Gastroesophageal sphincter (tissue), 4 donors: Measurements from ENCODE around the gene GOLGA6L10. TPM values are rescaled to one million over a fixed set of nuclear protein-coding genes. Genes with fewer than 3 reads are reported as not detected.

Source experiments
- ATAC-seq: fragments of 150-250 bp; one replicate; pipeline ENCODE4 v1.9.1; 2016; ENCODE audit warnings: mild to moderate bottlenecking, moderate library complexity
- H3K27ac ChIP-seq, 4 donors: fragments of 200-600 bp; sonication (generic) in 3 of 4; 1 replicate in 3 of 4; 2 replicates in 1 of 4; pipeline ENCODE4 v1.5.1; 2016 to 2019
- H3K27me3 ChIP-seq: fragments of 200-600 bp; sonication (generic); one replicate; pipeline ENCODE4 v1.5.1; 2019
- H3K36me3 ChIP-seq, 2 donors: fragments of 200-600 bp; sonication (generic); one replicate each; pipeline ENCODE4 v1.5.1; 2019; ENCODE audit warnings: control low read depth in 1 of 2
- H3K4me1 ChIP-seq, 3 donors: fragments of 200-600 bp; sonication (generic); 1 replicate in 2 of 3; 2 replicates in 1 of 3; pipeline ENCODE4 v1.5.1; 2016 to 2019; ENCODE audit warnings: control low read depth in 2 of 3
- H3K4me3 ChIP-seq, 2 donors: fragments of 200-600 bp; sonication (generic); one replicate each; pipeline ENCODE4 v1.5.1; 2019; ENCODE audit warnings: mild to moderate bottlenecking in 1 of 2, moderate library complexity in 1 of 2
- H3K9me3 ChIP-seq, 3 donors: fragments of 200-600 bp; sonication (generic); one replicate each; pipeline ENCODE4 v1.5.1; 2017 to 2019; ENCODE audit warnings: control low read depth in 2 of 3
- EP300 ChIP-seq: sonication (generic); formaldehyde crosslinking; IDR thresholded peaks from one replicate; pipeline ENCODE4 v1.6.1; 2017; ENCODE audit warnings: antibody characterized with exemption, mild to moderate bottlenecking
- POLR2A ChIP-seq, 2 donors: fragments of 450-650 bp; IDR thresholded peaks; one replicate each; pipeline ENCODE4 v1.6.1; 2017; ENCODE audit warnings: antibody characterized with exemption in 2 of 2, mild to moderate bottlenecking in 2 of 2, moderate library complexity in 1 of 2
- POLR2AphosphoS5 ChIP-seq: sonication (generic); formaldehyde crosslinking; IDR thresholded peaks from one replicate; pipeline ENCODE4 v1.6.1; 2017; ENCODE audit warnings: antibody characterized with exemption
- WGBS, 2 donors: methylation state at CpG; one replicate each; pipeline ENCODE4 v1.1.5; 2018; ENCODE audit warnings: low coverage in 1 of 2; 5-methylcytosine and 5-hydroxymethylcytosine counted together
- total RNA-seq, 4 donors: library from RNA; depleted of rRNA; stranded (reverse); fragments of >200 nt; gene quantifications; one replicate each; pipeline ENCODE4 v1.1.0, GENCODE V29; 2016
- TF ChIP-seq, protein P1 (sequence below), 4 experiments: fragments of 200-600 bp in 2 of 4; fragments of 450-650 bp in 2 of 4; sonication (generic) in 1 of 4; IDR thresholded peaks; one replicate each; pipeline ENCODE4 v1.5.1; 2017 to 2019; ENCODE audit warnings: antibody characterized with exemption in 4 of 4, mild to moderate bottlenecking in 2 of 4, moderate library complexity in 2 of 4

Gene GOLGA6L10
- total RNA-seq, 4 donors from 2014 or later, result 0.15 to 1.2 (median 0.87) TPM

DNA sequence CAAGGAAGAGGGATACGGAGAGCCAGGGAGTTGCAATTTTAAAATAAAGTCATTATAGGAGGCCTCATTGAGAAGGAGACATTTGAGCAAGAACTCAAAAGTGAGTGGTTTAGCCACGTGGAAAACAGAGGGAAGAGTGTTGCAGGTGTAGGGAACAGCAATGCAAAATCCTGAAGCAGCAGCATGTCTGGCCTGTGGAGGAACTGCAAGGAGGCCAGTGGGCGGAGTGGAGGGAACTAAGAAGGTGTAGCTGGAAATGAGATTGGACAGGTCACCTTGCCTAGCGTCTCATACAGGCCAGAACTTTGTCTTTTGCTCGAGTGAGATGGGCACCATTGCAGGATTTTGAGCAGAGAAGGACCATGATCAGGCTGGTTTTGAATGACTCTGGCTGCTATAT is 51.7 kb downstream of the GOLGA6L10 start:
- Histone ChIP-seq H3K36me3 (no peaks in the 10 kb centered on the region), H3K27me3 (peaks cover 10% of the 10 kb centered on the region), H3K9me3 (no peaks in the 10 kb centered on the region), H3K4me1 (no peaks in the 10 kb centered on the region), H3K4me3 (no peak overlapping the region), H3K27ac (no peak overlapping the region)
- no peak for ATAC-seq
- WGBS, 2 donors, result 92% methylated on average over 5 of the region's 5 CpGs
- no peak for TF ChIP-seq POLR2A (IDR thresholded peaks at IDR 0.05)
- TF ChIP-seq, protein P1, sequence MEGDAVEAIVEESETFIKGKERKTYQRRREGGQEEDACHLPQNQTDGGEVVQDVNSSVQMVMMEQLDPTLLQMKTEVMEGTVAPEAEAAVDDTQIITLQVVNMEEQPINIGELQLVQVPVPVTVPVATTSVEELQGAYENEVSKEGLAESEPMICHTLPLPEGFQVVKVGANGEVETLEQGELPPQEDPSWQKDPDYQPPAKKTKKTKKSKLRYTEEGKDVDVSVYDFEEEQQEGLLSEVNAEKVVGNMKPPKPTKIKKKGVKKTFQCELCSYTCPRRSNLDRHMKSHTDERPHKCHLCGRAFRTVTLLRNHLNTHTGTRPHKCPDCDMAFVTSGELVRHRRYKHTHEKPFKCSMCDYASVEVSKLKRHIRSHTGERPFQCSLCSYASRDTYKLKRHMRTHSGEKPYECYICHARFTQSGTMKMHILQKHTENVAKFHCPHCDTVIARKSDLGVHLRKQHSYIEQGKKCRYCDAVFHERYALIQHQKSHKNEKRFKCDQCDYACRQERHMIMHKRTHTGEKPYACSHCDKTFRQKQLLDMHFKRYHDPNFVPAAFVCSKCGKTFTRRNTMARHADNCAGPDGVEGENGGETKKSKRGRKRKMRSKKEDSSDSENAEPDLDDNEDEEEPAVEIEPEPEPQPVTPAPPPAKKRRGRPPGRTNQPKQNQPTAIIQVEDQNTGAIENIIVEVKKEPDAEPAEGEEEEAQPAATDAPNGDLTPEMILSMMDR (IDR thresholded peaks at IDR 0.05), result no peak
- TF ChIP-seq POLR2AphosphoS5, result no peak
- TF ChIP-seq EP300, result no peak

DNA sequence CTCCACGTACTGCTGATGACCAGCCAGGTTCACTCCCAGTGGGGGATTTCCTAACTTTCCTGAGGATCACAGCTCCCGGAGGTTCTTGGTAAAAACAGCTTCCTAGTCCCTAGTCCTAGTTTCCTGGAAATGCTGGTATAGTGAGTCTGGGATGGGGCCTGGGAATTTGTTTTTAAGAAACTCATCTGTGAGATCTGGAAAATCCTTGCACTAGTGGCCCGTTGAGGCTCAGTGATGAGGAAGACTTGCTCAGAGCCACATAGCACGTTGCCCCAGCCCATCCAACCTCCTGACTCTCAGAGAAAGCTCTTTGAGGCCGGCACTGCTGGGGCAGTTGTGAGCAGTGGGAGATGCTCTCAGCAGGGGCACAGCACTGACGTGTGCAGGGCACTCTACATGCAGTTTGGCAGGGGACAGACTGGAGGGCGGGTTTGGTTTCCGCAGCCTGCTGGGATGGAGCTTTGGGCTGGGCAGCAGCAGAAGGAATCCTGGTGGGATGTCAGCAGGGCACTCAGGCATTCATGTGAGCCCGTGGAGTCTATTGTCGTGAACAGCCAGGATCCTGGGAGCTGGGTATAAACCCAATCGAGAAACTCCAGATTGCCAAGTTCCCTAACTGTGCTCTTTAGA is 55.1 kb downstream of the GOLGA6L10 start:
- Histone ChIP-seq H3K9me3 (peaks cover 0 to 7% (median 0%) of the 10 kb centered on the region in 3 donors), H3K27ac (no peak overlapping the region), H3K4me1 (no peaks in the 10 kb centered on the region), H3K4me3 (no peak overlapping the region), H3K27me3 (peaks cover 10% of the 10 kb centered on the region), H3K36me3 (no peaks in the 10 kb centered on the region)
- no peak for ATAC-seq
- no peak for TF ChIP-seq POLR2A (IDR thresholded peaks at IDR 0.05)
- no peak for TF ChIP-seq POLR2AphosphoS5
- TF ChIP-seq EP300, result no peak
- TF ChIP-seq, protein P1 (IDR thresholded peaks at IDR 0.05), result no peak
- WGBS, 2 donors, result 93% methylated on average over 2 of the region's 11 CpGs; no CpG with 5 or more reads in 1 of the 2 donors

DNA sequence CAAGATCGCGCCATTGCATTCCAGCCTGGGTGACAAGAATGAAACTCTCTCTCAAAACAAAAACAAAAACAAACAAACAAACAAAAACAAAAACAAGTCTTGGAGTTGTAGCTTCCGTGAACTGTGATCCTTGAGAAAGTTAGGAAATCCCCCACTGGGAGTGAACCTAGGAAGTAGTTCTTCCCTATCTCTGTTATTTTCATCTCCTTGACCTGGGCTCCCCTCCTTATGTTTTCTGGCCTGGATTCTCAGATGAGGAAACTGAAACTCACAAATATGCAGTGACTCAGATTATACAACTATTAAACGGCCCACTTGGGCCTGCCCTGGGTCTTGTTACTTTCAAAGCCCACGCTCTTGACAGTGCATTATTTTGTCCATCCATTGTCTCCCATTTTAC is 57.0 kb downstream of the GOLGA6L10 start:
- no peak overlapping the region for H3K4me3 ChIP-seq
- H3K9me3 ChIP-seq, result peaks cover 0 to 8% (median 0%) of the 10 kb centered on the region in 3 donors
- TF ChIP-seq, protein P1 (IDR thresholded peaks at IDR 0.05), result no peak
- TF ChIP-seq POLR2A (IDR thresholded peaks at IDR 0.05) (no peak), POLR2AphosphoS5 (no peak), EP300 (no peak)
- WGBS, 2 donors, result 88 to 91% methylated on average over 4 to 5 of the region's 5 CpGs
- no peaks in the 10 kb centered on the region for H3K4me1 ChIP-seq
- ATAC-seq, result no peak
- no peaks in the 10 kb centered on the region for H3K36me3 ChIP-seq
- H3K27me3 ChIP-seq, result no peaks in the 10 kb centered on the region
- H3K27ac ChIP-seq, result no peak overlapping the region

Other genes with a start within 250 kb of the GOLGA6L10 start
- 10 to 100 TPM; 12.1 to 17.7 (median 15.5) TPM for gene EFL1, start 86.7 kb downstream of the GOLGA6L10 start, total RNA-seq
- gene SAXO2, start 86.7 kb downstream of the GOLGA6L10 start, total RNA-seq, result 1 to 10 TPM in 1 of 4 donors, under 1 TPM in 3; 0.12 to 9.0 (median 0.50) TPM
- 1 to 10 TPM; 1.4 to 6.7 (median 2.6) TPM for gene GOLGA6L9, start 80.3 kb upstream of the GOLGA6L10 start, total RNA-seq
- 1,000 to 10,000 TPM in 3 of 4 donors, 100 to 1,000 TPM in 1; 845 to 2,591 (median 2,334) TPM for gene RPS17, start 191.0 kb upstream of the GOLGA6L10 start, total RNA-seq